ENCODE data around the gene ZFC3H1. TPM values are rescaled to one million over a fixed set of nuclear protein-coding genes. Genes with fewer than 3 reads are reported as not detected.

Gene ZFC3H1
- total RNA-seq, 4 donors from 2014 or later, result 52.0 to 202 (median 71.5) TPM

GRCh38 chr12:71666259-71666658, 2.6 kb upstream of the ZFC3H1 start:
- no peaks in the 10 kb centered on the region for H3K27me3 ChIP-seq
- no peak overlapping the region for H3K4me3 ChIP-seq
- no peak for TF ChIP-seq POLR2AphosphoS5 (IDR thresholded peaks at IDR 0.05)
- no peak for TF ChIP-seq CTCF (IDR thresholded peaks at IDR 0.05)
- TF ChIP-seq EP300 (IDR thresholded peaks at IDR 0.05), result no peak
- TF ChIP-seq POLR2A (IDR thresholded peaks at IDR 0.05), result no peak
- H3K4me1 ChIP-seq, result peaks cover 23% of the 10 kb centered on the region
- H3K9me3 ChIP-seq, result no peaks in the 10 kb centered on the region
- H3K27ac ChIP-seq, result no peak overlapping the region
- H3K36me3 ChIP-seq, result no peaks in the 10 kb centered on the region
- 95% methylated on average over 5 of the region's 5 CpGs for WGBS
- DNase-seq (ENCODE audit: low spot score in 2 of 2), result no peak

- TF ChIP-seq CTCF (IDR thresholded peaks at IDR 0.05) (no peak), POLR2A (IDR thresholded peaks at IDR 0.05) (no peak), POLR2AphosphoS5 (IDR thresholded peaks at IDR 0.05) (no peak), EP300 (IDR thresholded peaks at IDR 0.05) (no peak)
- H3K36me3 ChIP-seq, result no peaks in the 10 kb centered on the region
- H3K27me3 ChIP-seq, result no peaks in the 10 kb centered on the region
- DNase-seq (ENCODE audit: low spot score in 2 of 2), result no peak
- H3K4me1 ChIP-seq, result peaks cover 35% of the 10 kb centered on the region
- peak overlapping the region; percentile 94 for H3K4me3 ChIP-seq
- no peak overlapping the region for H3K27ac ChIP-seq
- H3K9me3 ChIP-seq, result no peaks in the 10 kb centered on the region
- 24% methylated on average over 4 of the region's 4 CpGs for WGBS
Observed at GRCh38 chr12:71665090-71665463, 1.4 kb upstream of the ZFC3H1 start.

GRCh38 chr12:71664411-71665089, 902 bp upstream of the ZFC3H1 start:
- TF ChIP-seq POLR2AphosphoS5 (IDR thresholded peaks at IDR 0.05), result no peak
- TF ChIP-seq POLR2A (IDR thresholded peaks at IDR 0.05), result peak in 1 of 2 donors; percentile 36
- TF ChIP-seq CTCF (IDR thresholded peaks at IDR 0.05), result no peak
- no peak for TF ChIP-seq EP300 (IDR thresholded peaks at IDR 0.05)
- peak overlapping the region; percentile 98 for H3K27ac ChIP-seq
- no peak for DNase-seq (ENCODE audit: low spot score in 2 of 2)
- under 1% methylated on average over 20 of the region's 20 CpGs for WGBS
- H3K4me1 ChIP-seq, result peaks cover 40% of the 10 kb centered on the region
- peaks cover 2% of the 10 kb centered on the region for H3K36me3 ChIP-seq
- no peaks in the 10 kb centered on the region for H3K27me3 ChIP-seq
- no peaks in the 10 kb centered on the region for H3K9me3 ChIP-seq
- peak overlapping the region; percentile 94 for H3K4me3 ChIP-seq

GRCh38 chr12:71662849-71663560, 643 bp downstream of the ZFC3H1 start:
- WGBS, result under 1% methylated on average over 21 of the region's 53 CpGs
- peak; percentile 82 to 84 for DNase-seq (ENCODE audit: low spot score in 2 of 2)
- Histone ChIP-seq H3K4me1 (peaks cover 43% of the 10 kb centered on the region), H3K36me3 (peaks cover 18% of the 10 kb centered on the region), H3K27ac (peak overlapping the region; percentile 98), H3K9me3 (no peaks in the 10 kb centered on the region), H3K4me3 (peak overlapping the region; percentile 94), H3K27me3 (no peaks in the 10 kb centered on the region)
- TF ChIP-seq CTCF (IDR thresholded peaks at IDR 0.05) (no peak), POLR2AphosphoS5 (IDR thresholded peaks at IDR 0.05) (peak in 1 of 3 donors; percentile 18), EP300 (IDR thresholded peaks at IDR 0.05) (no peak), POLR2A (IDR thresholded peaks at IDR 0.05) (peak in 1 of 2 donors; percentile 31)

- H3K4me1 ChIP-seq, result peaks cover 44% of the 10 kb centered on the region
- no peaks in the 10 kb centered on the region for H3K9me3 ChIP-seq
- no peaks in the 10 kb centered on the region for H3K27me3 ChIP-seq
- no peak for DNase-seq (ENCODE audit: low spot score in 2 of 2)
- WGBS, result 4% methylated on average over 8 of the region's 8 CpGs
- TF ChIP-seq POLR2AphosphoS5 (IDR thresholded peaks at IDR 0.05) (no peak), EP300 (IDR thresholded peaks at IDR 0.05) (no peak), POLR2A (IDR thresholded peaks at IDR 0.05) (no peak), CTCF (IDR thresholded peaks at IDR 0.05) (no peak)
- H3K36me3 ChIP-seq, result peaks cover 26% of the 10 kb centered on the region
- H3K27ac ChIP-seq, result no peak overlapping the region
- peak overlapping the region; percentile 94 for H3K4me3 ChIP-seq
Observed at GRCh38 chr12:71661977-71662530, 1.6 kb downstream of the ZFC3H1 start.

All from suprapubic skin (tissue), 4 donors.